HepG2 (cell line): Measurements from ENCODE around the gene BRD8. TPM values are rescaled to one million over a fixed set of nuclear protein-coding genes. Genes with fewer than 3 reads are reported as not detected.

ENCODE experiments used
- CBX2 ChIP-seq, 2 experiments: fragments of 200-600 bp in 1 of 2; sonication (generic); formaldehyde crosslinking in 1 of 2; IDR thresholded peaks; 2 replicates each; pipeline versions ENCODE4 v1.7.0 to v1.8.1; 2018 to 2022; ENCODE audit warnings: low read depth in 2 of 2, low read length in 1 of 2, mild to moderate bottlenecking in 1 of 2, missing genetic modification reagents in 1 of 2
- CREBL2 ChIP-seq: sonication (generic); formaldehyde crosslinking; IDR thresholded peaks from 2 replicates; pipeline ENCODE4 v1.8.1; 2023; ENCODE audit warnings: missing genetic modification reagents, mild to moderate bottlenecking, borderline replicate concordance
- DMAP1 ChIP-seq: IDR thresholded peaks from 2 replicates; pipeline ENCODE4 v1.6.1; 2016
- GZF1 ChIP-seq: sonication (generic); formaldehyde crosslinking; IDR thresholded peaks from 2 replicates; pipeline ENCODE4 v1.5.1; 2020; ENCODE audit warnings: mild to moderate bottlenecking, missing genetic modification reagents
- HNRNPH1 ChIP-seq: fragments of 200-400 bp; formaldehyde crosslinking; optimal IDR thresholded peaks from 2 replicates; pipeline ENCODE3; 2017; ENCODE audit warnings: mild to moderate bottlenecking, low read depth, low read length
- IRF9 ChIP-seq: sonication (generic); formaldehyde crosslinking; IDR thresholded peaks from 2 replicates; pipeline ENCODE4 v1.8.0; 2022; ENCODE audit warnings: missing genetic modification reagents, mild to moderate bottlenecking, borderline replicate concordance
- JUNB ChIP-seq: sonication (generic); formaldehyde crosslinking; IDR thresholded peaks from 2 replicates; pipeline ENCODE4 v1.8.0; 2022; ENCODE audit warnings: missing genetic modification reagents, mild to moderate bottlenecking, borderline replicate concordance
- KDM1A ChIP-seq: IDR thresholded peaks from 2 replicates; pipeline ENCODE4 v1.6.1; 2016; ENCODE audit warnings: missing compliant biosample characterization
- KLF13 ChIP-seq: sonication (generic); formaldehyde crosslinking; IDR thresholded peaks from 2 replicates; pipeline ENCODE4 v1.4.0; 2020; ENCODE audit warnings: mild to moderate bottlenecking, missing genetic modification reagents
- SMYD3 ChIP-seq: sonication (generic); formaldehyde crosslinking; IDR thresholded peaks from 2 replicates; pipeline ENCODE4 v1.8.1; 2023; ENCODE audit warnings: mild to moderate bottlenecking, missing genetic modification reagents
- SP2 ChIP-seq: sonication (generic); formaldehyde crosslinking; IDR thresholded peaks from 2 replicates; pipeline ENCODE4 v1.5.1; 2020; ENCODE audit warnings: mild to moderate bottlenecking, missing genetic modification reagents
- TBX3 ChIP-seq: fragments of 450-650 bp; IDR thresholded peaks from 2 replicates; pipeline ENCODE4 v1.6.1; 2017; ENCODE audit warnings: antibody characterized with exemption, mild to moderate bottlenecking, inconsistent platforms, borderline replicate concordance
- TRIM22 ChIP-seq: fragments of 450-650 bp; IDR thresholded peaks from 2 replicates; pipeline ENCODE4 v1.6.1; 2017
- XRCC5 ChIP-seq: fragments of 200-400 bp; formaldehyde crosslinking; optimal IDR thresholded peaks from 2 replicates; pipeline ENCODE3; 2017; ENCODE audit warnings: mild to moderate bottlenecking, low read length
- ZFP36L2 ChIP-seq: sonication (generic); formaldehyde crosslinking; IDR thresholded peaks from 2 replicates; pipeline ENCODE4 v1.4.0; 2020; ENCODE audit warnings: missing genetic modification reagents
- ZFP62 ChIP-seq: sonication (generic); formaldehyde crosslinking; IDR thresholded peaks from 2 replicates; pipeline ENCODE4 v1.4.0; 2020; ENCODE audit warnings: missing genetic modification reagents
- ZNF331 ChIP-seq: sonication (generic); formaldehyde crosslinking; IDR thresholded peaks from 2 replicates; pipeline ENCODE4 v1.4.0; 2020; ENCODE audit warnings: missing genetic modification reagents
- ZNF609 ChIP-seq: sonication (generic); formaldehyde crosslinking; IDR thresholded peaks from 2 replicates; pipeline ENCODE4 v1.4.0; 2020; ENCODE audit warnings: mild to moderate bottlenecking, missing genetic modification reagents, borderline replicate concordance
- polyA plus RNA-seq, 8 experiments: library from polyadenylated mRNA; depleted of rRNA in 3 of 8; stranded (reverse) in 7 of 8; unstranded in 1 of 8; fragments of >200 nt; fragmentation: Illumina TruSeq in 4 of 8; extraction: Trizol in 4 of 8; gene quantifications; 2 replicates each; pipeline versions ENCODE4 v1.2.1 to v1.2.3, GENCODE V29; 2011 to 2016; ENCODE audit warnings: low read depth in 4 of 8, missing spikeins in 1 of 8, mixed read lengths in 1 of 8; ENCODE audit not compliant: insufficient read depth in 1 of 8
- total RNA-seq, 5 experiments: library from RNA; depleted of rRNA; stranded (reverse); fragments of >200 nt; fragmentation: Illumina TruSeq; extraction: Trizol; gene quantifications; 2 replicates each; pipeline ENCODE4 v1.2.3, GENCODE V29; 2016; ENCODE audit warnings: low read depth in 1 of 5
- TF ChIP-seq, protein P1 (sequence below): sonication (generic); formaldehyde crosslinking; IDR thresholded peaks from 2 replicates; pipeline ENCODE4 v1.5.0; 2020; ENCODE audit warnings: missing genetic modification reagents
- TF ChIP-seq, protein P2 (sequence below): sonication (generic); formaldehyde crosslinking; IDR thresholded peaks from 2 replicates; pipeline ENCODE4 v1.5.0; 2020; ENCODE audit warnings: missing genetic modification reagents, mild to moderate bottlenecking, borderline replicate concordance

Gene BRD8
- total and polyA plus RNA-seq, 2 of the 13 experiments (the other 11 are each of a cell fraction or from before 2014, with no cell fraction given) = 62.5 to 71.1 TPM

DNA sequence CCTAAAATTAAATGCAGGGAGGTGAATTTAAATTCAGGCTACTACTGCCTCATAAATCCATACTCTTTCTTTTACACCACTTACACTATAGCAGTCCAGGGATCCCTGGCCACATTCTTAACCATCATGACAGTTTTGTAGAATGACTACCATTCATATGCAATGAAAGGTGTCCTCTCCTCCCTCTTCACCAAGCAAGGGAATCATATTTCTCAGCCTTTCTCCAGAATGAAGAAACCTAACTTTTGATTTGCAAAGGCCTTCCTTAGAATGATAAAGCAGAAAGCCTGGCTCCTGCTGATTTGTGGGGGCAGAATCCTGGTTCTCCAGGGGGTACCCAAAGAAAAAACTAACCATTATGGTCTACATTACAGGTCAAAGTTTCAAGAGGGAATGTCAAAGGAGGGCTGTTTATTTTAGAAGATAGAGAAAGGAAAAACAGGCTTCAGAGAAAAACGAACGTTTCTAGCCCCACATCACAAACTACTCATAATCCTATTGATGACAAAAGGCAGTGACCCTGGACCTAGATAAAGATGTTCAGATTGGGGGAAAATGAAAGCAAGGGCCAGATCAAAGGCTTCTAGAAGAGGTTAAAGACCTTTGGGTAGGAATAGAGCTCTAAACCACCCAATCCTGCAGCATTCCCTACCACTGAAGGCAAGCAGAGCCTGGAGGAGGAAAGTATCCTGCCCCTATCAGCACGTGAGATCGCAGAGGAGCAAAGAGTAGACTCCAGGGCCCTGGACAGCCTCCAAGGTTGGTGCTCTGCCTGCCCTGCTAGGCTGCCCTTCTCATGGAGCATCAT, 83.1 kb downstream of the BRD8 start (continued):
- TF ChIP-seq GZF1 (CRISPR knock-in tag) (no peak), TRIM22 (no peak), TBX3 (no peak), ZNF609 (peak; percentile 82), DMAP1 (CRISPR knock-in tag) (no peak), JUNB (CRISPR knock-in tag) (no peak), ZFP62 (CRISPR knock-in tag) (no peak), ZNF331 (CRISPR knock-in tag) (0 out of 2 replicates have a peak, but pooled peaks have one; percentile 37), IRF9 (CRISPR knock-in tag) (no peak), SP2 (no peak), XRCC5 (no peak), ZFP36L2 (CRISPR knock-in tag) (no peak), CBX2 (IDR thresholded peaks at IDR 0.05; ENCODE audit: low read depth, low read length) (no peak), CBX2 (CRISPR knock-in tag; IDR thresholded peaks at IDR 0.05; ENCODE audit: low read depth) (no peak), HNRNPH1 (no peak), KLF13 (CRISPR knock-in tag) (no peak), SMYD3 (CRISPR knock-in tag) (no peak), CREBL2 (CRISPR knock-in tag) (no peak), KDM1A (CRISPR knock-in tag) (no peak)
- TF ChIP-seq, protein P1, sequence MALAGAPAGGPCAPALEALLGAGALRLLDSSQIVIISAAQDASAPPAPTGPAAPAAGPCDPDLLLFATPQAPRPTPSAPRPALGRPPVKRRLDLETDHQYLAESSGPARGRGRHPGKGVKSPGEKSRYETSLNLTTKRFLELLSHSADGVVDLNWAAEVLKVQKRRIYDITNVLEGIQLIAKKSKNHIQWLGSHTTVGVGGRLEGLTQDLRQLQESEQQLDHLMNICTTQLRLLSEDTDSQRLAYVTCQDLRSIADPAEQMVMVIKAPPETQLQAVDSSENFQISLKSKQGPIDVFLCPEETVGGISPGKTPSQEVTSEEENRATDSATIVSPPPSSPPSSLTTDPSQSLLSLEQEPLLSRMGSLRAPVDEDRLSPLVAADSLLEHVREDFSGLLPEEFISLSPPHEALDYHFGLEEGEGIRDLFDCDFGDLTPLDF (CRISPR knock-in tag) = no peak
- TF ChIP-seq, protein P2, sequence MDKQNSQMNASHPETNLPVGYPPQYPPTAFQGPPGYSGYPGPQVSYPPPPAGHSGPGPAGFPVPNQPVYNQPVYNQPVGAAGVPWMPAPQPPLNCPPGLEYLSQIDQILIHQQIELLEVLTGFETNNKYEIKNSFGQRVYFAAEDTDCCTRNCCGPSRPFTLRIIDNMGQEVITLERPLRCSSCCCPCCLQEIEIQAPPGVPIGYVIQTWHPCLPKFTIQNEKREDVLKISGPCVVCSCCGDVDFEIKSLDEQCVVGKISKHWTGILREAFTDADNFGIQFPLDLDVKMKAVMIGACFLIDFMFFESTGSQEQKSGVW (CRISPR knock-in tag) = no peak
